ENCODE results near the gene RUBCN.
"Not testable (repeated sequence)": the region's sequence is repeated elsewhere in the genome, so short reads cannot be mapped to it uniquely, and the experiment has no call there.

RUBCN gene

GRCh38 chr3:197686899-197687298, 49.8 kb downstream of the RUBCN start:
- DNase-seq (ENCODE audit: low read depth, low spot score), result no peak

DNA sequence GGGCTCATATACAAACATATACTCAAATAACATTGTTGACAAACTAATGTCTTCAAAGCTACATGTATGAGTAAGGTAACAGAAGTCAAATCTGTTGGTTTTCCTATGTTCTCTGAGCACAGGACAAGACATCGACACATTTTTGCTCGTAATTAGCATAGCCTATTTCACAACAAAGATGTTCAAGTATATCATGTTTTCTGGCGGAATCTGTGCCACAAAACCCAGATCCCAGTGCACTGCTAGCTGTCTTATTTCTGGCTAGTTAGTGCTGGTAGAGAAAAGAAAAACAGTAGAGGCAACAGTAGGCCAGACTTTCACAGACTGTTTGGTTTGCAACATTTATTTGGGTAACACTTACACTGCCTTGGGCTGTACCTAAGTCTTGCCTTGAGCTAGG, 51.2 kb downstream of the RUBCN start:
- no peak for DNase-seq (ENCODE audit: low read depth, low spot score)

DNA sequence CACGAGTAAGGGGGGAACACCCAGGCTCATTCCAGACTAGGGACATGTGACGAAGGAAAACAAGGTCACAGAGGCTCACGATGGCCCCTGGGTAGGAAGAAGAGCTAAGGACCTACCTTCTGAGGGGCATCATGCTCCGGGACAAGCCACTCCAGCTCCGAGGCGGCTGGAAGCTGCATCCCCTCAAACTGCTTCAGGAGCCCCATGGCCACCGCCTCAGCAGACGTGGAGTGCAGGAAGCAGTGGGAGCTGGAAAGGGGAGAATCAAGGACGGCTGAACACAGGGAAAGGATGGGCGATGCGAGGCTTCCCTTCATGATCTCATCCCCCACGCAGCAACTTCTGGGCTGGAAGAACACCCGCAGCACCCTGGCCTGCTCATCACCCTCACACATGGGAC, 53.5 kb downstream of the RUBCN start:
- no peak for DNase-seq (ENCODE audit: low read depth, low spot score)

DNA sequence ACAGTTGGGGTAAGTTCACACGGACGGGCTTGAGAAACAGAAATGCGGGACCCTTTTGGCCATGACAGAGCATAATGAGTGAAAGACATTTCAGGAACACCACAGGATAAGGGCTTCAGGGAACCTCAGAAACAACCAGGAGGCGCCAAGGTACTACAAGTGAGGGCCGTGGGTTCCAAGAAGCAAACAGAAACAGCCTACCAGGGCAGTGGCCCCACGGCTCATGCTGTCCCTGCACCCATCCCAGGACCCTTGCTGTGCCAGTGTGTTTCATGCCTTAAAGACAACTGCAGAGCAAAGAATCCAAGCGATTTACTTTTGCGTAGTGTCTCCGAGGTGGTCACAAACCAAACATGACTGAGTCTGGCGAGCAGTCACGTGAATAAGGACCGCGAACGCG, 54.0 kb downstream of the RUBCN start:
- no peak for DNase-seq (ENCODE audit: low read depth, low spot score)

DNA sequence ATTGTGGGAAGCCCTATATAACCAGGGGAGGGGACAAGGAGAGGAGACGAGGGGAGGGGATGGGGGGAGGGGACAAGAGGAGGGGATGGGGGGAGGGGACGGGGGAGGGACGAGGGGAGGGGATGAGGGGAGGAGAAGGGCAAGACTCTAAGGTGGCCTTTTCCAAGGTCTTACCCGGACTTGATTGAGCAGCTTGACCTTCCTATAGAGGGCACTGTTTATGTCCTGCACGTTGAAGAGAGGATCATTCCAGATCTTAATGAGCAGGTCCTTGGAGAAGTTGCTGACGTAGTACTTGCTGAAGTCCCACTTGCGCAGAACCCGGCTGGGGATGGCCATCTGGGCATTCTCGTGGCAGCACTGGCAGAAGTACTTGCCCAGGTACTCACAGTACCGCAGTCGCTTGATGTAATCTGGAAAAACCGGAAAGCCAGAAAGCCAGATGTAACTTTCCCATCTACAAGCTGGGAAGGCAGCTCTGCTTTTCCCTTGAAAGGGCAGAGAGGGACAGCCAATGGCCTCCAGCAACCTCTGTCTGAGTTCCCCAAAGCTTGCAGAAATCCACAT, 55.7 kb downstream of the RUBCN start:
- DNase-seq (ENCODE audit: low read depth, low spot score), result no peak

- no peak for DNase-seq (ENCODE audit: low read depth, low spot score)
Measured at GRCh38 chr3:197675951-197676350, 60.8 kb downstream of the RUBCN start.

DNA sequence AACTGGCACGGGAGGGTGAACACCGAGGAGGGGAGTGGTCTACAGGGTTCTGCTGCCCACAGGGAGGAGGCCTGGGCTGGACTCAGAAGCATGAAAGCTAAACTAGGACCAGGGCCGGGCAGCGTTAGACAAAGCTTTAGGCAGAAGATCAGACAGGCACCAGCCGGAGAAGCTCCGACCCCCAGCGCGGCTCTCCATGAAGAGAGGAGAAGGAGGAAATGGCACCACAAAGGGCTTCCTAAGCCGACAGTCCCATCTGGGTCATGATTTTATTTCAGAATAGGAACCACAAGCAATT, 61.2 kb downstream of the RUBCN start:
- DNase-seq (ENCODE audit: low read depth, low spot score), result no peak

DNA sequence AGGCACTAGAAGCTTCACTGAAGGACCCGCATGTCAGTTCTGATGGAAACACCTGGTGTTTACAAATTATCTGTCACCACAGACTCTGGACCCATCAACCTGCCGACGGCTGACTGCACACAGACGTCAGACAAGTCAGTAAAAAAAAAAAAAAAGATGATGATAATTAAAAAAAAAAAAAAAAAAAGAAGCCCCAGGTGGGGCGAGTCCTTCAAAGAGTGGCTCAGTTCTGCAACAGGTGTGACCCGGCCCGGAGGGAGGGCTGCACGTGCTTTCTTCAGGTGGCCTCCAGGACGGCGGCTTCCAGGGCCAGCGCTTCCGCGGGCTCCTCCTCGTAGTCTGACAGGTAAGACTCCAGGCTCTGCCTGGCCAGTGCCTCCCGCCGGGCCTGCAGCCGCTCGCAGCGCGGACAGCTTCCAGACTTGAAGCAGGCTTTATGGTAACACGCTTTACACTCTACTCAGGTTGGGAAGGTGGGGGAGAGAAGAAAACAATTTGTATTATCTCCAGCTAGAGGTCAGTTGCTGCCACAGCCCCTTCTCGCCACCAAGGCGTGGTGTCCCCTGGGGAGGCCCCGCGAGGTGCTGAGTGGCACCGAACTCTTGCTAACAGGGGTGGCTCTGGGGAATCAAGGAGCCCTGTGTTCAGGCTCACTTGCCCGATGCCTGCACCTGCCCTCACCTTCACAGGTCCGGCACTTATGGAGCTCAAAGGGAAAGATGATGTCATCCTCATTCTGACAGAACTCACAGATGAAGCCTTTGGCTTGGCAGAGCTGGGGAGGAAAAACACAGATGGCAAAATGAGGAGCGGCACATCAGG, 61.8 kb downstream of the RUBCN start:
- DNase-seq (ENCODE audit: low read depth, low spot score), result no peak

DNA sequence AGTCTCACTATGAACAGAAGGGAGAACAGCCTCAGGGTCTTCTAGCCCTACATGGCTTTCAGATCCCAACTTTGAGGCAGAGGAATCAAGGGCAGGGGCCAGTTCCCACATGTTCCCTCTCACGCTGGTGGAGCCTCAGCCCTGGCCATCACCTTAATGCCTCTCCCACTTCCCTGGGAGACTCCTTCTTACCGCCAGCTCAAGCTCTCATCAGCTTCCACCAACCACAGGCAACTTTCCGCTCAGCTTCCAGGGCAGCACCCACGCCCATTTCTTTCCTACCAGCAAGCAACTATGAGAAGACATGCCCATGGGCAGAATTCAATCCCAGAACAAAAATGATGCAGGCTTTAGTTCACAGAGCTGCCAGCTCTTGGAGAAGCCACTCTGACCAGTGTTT, 63.5 kb downstream of the RUBCN start:
- DNase-seq (ENCODE audit: low read depth, low spot score), result no peak

DNA sequence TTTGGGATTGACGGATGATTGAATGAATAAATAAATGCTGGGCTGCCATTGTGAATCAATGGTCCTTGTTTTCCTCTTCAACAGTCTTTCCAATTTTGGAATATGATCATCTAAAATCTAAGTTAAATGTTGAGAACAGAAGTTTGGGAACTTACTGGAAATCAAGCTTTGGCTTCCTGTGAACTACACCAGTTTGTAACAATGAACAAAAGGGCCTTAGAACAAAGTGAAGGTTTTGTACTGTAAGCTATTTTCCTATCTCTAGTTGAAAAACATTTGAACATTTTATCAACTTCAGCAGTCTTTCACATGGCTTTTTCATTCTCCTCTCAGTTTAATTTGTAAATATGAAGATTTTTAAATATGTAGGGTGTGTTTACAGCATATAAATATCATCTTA, 66.3 kb downstream of the RUBCN start:
- no peak for DNase-seq (ENCODE audit: low read depth, low spot score)

DNA sequence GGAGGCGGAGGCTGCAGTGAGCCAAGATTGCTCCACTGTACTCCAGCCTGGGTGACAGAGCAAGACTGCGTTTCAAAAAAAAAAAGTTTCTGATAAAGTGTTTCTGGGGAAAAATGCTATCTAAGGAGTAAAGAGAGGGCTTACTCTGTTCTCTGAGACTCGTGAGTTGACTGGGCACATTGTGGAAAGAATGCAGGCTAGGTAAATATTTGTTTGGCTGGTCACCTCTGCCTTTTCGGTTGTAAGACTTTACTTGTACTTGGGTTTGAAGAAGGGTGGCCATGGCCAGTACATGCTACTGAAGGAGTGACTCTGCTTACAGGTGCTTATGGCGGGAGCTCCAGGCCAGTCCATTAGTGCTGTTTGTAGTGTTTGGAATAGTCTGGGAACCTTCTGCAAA, 68.7 kb downstream of the RUBCN start:
- no peak for DNase-seq (ENCODE audit: low read depth, low spot score)

GRCh38 chr3:197667293-197667692, 69.4 kb downstream of the RUBCN start:
- DNase-seq (ENCODE audit: low read depth, low spot score), result not testable (repeated sequence)

DNA sequence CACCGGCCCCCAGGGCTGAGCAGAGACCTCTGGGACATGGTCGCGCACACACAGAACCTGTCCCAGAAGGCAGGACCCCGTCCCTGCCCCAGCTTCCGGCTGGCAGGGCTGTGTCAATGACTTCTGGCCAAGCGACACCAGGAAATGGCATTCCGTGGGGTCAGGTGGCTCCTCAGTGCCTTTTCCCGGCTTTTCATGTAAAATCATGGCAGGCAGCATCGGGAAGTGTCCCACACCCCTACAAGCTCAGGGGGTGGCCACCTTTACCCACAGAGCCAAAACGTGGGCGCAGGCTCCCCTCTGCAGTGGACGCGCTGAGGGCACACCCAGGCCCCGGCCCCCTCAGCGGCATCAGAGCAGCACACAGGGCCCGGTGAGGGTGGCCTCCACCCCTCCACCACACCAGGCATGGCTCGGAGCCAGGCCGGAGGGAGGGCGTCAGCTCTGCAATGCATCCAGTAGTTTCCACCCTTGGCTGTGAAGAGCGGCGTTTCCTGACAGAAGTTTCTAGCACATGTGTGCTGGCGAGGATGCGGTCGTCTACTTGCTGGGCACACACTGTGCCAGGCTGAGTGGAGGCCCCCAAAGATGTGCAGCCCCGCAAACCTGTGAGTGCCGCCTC, 70.4 kb downstream of the RUBCN start:
- DNase-seq (ENCODE audit: low read depth, low spot score), result not testable (repeated sequence)

- DNase-seq (ENCODE audit: low read depth, low spot score), result not testable (repeated sequence)
Measured at GRCh38 chr3:197665549-197665948, 71.2 kb downstream of the RUBCN start.

DNA sequence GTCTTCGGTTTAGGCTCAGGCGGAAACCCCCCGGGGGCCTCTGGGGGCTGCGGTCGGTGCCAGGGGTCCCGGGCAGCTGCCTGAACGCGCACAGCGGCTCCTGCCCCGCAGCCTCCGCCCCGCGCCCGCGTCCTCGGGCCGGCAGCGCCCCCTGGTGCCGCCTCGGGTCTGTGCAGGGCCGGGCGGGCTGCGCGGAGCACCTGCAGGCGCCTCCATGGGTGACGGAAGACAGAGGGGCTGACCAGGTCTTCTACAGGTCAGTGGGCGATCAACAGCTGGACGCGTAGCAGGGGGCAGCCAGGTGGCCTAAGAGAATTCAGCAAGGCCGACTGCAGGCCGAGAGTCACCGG, 71.6 kb downstream of the RUBCN start:
- not testable (repeated sequence) for DNase-seq (ENCODE audit: low read depth, low spot score)

DNA sequence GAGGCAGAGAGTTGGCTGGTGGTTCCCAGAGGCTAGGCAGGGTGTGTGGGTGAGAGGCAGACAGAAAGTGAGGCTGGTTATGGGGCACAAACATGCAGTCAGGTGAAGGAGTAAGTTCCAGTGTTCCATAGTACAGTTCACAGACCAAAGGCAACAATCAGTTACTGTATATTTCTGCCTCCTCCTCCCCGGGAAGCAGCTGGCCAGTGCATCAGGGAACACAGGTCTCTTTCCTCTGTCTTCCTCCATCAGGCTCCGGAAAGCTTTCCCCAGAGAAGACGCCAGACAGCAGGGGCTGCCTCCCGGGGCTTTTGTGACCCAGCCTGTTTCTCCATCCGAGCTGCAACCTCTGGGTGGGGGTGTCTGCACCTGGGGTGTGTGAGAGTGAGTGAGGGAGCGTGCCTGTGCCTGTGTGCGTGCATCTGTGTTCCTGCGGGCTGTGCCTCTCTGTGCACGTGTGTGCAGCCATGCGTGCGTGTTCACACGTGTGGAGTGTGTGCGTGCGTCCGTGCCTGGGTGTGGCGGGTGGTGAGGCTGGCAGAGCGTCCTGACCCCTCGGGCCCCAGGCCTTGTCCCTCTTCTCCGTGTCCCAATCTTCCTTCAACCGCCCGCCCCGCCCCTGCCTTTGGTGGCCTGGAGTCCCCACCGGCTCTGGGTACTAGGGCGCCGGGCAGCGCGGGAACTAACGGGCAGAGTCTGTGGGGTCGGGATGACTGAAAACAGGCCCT, 72.1 kb downstream of the RUBCN start:
- not testable (repeated sequence) for DNase-seq (ENCODE audit: low read depth, low spot score)

DNA sequence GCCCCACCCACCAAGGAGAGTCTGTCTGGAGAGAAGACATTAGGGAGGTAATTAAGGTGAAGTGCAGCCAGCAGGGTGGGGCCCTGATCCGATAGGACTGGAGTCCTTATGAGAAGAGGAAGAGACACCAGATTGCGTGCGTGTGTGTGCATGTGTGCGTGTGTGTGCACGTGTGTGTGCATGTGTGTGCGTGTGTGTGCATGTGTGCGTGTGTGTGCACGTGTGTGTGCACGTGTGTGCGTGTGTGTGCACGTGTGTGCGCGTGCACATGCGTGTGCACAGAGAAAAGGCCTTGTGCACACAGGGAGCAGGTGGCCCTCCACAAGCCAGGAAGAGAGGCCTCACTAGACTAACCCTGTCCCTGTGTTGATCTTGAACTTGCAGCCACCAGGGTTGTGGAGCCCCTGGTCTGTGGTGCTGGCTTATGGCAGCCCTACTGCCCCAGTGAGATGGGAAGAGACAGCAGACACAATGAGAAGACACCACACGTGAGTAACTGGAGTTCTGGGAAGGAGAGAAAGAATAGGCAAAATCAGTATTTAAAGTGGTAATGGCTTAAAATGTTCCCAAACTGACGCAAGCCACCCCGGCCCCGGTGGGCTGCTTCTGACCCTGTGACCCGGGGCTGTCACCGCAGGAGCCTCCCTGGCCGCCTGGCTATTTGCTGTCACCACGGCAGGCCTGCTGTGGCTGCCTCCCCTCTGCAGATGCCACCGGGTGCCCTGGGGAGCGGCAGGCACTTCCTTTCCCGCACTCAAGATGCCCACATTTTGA, 73.2 kb downstream of the RUBCN start:
- DNase-seq (ENCODE audit: low read depth, low spot score), result not testable (repeated sequence)

DNA sequence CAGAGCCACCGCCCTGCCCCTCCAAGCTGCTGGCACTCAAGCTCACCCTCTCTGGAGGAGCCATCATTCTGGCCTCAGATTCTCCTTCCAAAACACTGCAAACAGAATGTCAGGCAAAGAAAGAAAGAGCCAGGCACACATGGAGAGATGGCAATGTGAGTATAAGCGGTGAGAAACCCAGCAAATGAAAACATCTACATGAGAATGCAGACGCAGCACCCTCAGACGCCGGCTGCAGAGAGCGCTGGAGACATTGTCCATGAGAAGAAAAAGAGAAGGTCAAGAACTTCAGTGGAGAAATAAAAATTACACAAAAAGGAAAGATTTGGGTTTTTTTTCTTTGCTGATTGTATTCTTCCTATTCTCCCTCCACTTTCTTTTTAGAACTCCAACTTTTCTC, 74.4 kb downstream of the RUBCN start:
- DNase-seq (ENCODE audit: low read depth, low spot score), result not testable (repeated sequence)

- not testable (repeated sequence) for DNase-seq (ENCODE audit: low read depth, low spot score)
Measured at GRCh38 chr3:197661874-197662273, 74.8 kb downstream of the RUBCN start.

- DNase-seq (ENCODE audit: low read depth, low spot score), result not testable (repeated sequence)
Measured at GRCh38 chr3:197661234-197661834, 75.4 kb downstream of the RUBCN start.

- not testable (repeated sequence) for DNase-seq (ENCODE audit: low read depth, low spot score)
Measured at GRCh38 chr3:197659701-197660100, 77.0 kb downstream of the RUBCN start.

Data from activated CD4-positive, CD25-positive, alpha-beta regulatory T cell treated with anti-CD3 and anti-CD28 coated beads, Interleukin-2, amount 50 U/mL, for 16 hours (primary cell).